ENCODE results near the gene CD300LD.

DNA sequence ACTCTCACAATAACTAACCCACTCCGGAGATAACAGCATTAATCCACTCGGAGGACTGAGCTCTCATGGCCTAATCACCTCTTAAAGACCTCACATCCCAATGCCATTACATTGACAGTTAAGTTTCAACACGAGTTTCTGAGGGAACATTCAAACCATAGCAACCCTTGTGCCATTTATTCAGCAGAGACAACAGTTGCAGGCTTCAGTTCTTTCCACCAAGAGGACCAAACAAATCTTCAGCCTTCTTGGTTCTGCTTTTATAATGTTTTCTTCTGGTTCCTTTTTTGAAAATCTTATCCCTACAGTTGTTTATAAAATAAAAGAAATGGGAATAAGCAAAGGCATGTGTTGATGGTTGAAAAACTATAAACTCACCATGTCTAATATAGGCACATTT is 33.6 kb upstream of the CD300LD start:
- TF ChIP-seq, protein P1, sequence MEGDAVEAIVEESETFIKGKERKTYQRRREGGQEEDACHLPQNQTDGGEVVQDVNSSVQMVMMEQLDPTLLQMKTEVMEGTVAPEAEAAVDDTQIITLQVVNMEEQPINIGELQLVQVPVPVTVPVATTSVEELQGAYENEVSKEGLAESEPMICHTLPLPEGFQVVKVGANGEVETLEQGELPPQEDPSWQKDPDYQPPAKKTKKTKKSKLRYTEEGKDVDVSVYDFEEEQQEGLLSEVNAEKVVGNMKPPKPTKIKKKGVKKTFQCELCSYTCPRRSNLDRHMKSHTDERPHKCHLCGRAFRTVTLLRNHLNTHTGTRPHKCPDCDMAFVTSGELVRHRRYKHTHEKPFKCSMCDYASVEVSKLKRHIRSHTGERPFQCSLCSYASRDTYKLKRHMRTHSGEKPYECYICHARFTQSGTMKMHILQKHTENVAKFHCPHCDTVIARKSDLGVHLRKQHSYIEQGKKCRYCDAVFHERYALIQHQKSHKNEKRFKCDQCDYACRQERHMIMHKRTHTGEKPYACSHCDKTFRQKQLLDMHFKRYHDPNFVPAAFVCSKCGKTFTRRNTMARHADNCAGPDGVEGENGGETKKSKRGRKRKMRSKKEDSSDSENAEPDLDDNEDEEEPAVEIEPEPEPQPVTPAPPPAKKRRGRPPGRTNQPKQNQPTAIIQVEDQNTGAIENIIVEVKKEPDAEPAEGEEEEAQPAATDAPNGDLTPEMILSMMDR (IDR thresholded peaks at IDR 0.05), result no peak
- no peak for TF ChIP-seq POLR2A (IDR thresholded peaks at IDR 0.05)
